Fibroblast of skin of abdomen (primary cell): Measurements from ENCODE around the gene CAPG.
"Not testable (repeated sequence)": the region's sequence is repeated elsewhere in the genome, so short reads cannot be mapped to it uniquely, and the experiment has no call there.

ENCODE experiments used
- DNase-seq: peaks from one replicate; pipeline ENCODE4 v3.0.0-alpha.2; 2013

Gene CAPG

DNA sequence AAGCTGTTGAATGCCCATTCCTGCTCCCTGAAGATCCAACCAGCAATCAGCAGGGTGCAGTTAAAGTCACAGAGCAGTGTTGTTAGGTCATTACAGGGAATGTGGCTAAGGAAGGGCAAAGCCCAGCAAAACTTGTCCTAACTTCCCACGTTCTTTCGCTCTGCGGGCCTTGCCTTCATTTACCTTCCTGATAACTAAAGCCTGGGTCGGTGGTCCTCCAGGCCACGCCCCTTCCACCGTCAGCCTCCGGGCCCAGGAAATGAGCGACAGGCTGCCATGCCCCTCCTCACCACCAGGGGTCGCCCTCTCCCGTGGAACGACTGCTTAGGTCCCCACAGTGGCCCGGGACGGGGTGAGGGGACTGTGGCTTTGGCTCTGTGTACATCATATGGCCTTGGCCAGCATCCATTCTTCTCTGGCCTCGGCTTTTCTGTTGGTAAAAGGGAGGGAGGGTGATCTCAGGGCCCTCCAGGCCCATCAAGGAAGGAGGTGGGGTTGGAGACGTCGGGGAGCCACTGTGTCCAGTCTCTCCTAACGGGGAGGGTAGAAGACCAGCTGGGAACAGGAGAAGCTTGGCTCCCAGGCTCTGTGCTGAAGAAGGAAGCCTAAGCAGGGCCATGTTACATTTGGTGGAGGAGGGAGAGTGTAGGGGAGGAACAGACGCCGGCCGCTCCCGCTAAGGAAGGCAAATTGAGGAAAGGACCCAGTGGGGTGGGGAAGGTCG, 10.5 kb upstream of the CAPG start:
- peak; percentile 82 for DNase-seq

DNA sequence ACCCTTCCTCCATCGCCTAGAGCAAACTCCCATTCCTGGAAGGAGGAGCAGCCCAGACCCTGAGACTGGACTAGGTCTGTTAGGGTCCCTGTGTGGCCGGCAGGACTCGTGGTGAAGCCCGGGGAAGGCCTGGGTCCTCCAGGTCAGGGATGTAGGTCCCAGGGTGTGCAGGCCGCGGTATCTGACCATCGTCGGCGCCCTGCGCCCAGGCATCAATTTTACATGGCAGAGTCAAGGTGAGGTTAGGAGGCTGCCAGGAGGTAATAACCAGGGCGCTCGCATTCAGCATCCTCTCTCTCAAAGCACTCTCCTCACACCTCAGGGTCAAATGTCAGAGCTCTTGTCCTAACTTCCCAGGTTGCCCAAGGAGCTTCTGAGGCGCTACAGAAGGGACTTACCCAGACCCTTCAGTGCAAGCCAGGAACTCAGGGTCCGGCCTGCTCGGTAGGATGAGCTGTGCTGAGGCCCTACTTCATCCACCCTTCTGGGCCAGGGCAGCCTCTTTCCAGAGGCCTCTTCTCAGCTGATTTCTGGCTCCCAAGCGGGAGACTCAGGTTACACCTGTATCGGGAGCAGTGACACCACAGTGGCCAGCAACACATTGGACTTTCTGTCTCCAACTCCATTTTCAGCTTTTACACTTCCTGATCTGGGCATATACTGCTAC, 9.0 kb upstream of the CAPG start:
- no peak for DNase-seq

DNA sequence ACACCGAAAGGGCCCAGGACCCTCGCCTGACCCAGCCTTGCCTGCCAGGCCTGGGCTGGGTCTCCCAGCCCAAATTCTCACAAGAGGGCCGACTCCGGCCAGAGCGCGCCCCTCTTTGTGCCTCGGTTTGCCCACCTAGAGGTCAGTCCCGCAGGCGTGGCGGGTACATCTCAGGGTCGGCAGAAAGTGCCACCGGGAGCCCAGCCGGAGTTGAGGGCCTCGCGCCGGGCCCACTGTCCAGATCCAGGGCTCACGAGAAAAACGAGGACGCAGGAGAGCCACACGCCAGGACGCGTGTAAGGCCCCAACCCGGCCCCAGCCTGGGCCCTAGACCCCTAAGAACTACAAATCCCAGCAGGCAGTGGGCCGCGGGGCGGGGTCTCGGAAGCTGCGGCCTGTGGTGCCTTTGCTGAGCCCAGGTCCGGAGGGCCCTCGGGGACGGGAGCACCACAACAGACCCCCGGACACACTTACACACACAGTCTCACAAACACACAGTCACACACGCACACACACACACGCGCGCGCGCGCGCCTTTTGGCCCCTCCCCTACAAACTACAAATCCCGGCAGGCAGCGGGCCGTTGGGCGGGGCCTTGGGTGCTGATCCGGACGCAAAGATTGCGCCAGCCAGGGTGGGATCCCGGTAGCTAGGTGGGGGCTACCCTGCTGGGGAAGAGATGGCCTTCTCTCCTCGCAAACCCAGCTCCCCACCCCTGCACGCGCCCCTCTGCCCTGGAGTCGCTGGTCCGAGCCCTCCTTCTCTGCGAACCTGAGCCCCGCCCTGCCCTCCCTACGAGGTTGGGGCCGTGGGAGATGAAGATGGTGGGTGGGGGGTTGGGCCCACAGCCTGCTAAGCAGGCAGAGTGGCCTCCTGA, 8.2 kb upstream of the CAPG start, which contains the start of gene SH2D6:
Gene SH2D6 (plus strand): TSS at position 583 of the 877 bp plus-strand sequence. CDS start 10,752 bp downstream, outside the sequence.
- DNase-seq, result peak; percentile 86

DNA sequence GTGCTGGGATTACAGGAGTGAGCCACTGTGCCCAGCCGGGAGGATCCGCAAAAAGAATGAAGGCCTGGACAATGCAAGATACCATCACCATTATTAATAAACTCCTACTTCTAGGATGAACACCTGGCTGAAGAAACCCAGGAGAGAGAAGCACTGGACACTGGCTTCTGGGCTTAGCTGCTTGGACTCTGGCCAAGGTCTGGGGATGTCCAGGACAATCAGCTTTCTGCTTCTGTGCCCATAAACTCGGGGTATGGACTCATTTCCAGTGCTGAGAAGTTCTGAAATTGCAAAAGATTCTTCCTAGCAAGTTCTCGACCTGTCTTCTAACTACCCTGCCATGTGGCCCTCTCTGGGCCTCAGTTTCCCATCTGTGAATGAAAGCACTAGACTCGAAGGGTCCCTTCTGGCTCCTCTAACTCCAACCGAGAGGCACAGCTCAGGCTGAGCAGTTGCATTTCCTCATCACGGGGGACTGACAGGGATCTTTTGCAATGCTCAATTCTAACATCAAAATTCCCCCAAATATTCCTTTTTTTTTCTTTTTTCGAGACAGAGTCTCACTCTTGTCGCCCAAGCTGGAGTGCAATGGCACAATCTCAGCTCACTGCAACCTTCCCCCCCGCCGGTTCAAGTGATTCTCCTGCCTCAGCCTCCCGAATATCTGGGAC, 5.9 kb upstream of the CAPG start:
- DNase-seq, result no peak

DNA sequence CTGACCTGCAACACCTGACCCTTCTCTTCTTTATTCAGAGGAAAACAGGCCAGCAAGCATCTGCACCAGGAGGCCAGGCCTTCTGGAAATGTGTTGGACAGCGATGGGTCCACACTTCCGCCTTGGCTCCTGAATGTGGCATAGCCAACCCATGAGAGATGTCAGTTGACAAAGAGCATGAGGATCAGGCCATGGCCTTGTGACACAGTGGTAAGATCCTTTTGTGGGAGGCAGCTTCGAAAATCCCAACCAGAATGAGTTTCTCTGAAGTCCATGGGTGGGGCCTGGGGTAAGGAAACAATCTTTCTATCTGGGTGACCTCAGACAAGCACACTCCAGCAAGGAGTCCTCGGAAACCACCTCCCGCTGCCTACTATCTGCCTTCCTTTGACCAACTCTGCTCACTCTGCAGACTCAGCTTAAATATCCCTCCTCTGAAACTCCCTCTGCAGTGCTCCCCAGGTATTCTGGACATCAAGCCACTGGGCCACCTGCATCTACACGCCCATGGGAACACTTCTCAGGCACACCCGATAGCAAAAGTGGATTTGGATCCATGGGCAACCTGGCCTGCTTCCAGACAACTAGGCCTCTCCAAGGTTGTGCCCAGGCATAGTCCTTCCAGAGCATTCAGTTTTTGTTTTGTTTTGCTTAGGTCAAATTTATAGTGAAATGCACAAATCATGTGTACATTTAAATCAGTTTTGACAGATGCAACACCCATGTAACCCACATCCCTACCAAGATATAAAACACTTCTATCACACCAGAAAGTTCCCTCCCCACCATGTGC, 4.8 kb upstream of the CAPG start:
- no peak for DNase-seq

DNA sequence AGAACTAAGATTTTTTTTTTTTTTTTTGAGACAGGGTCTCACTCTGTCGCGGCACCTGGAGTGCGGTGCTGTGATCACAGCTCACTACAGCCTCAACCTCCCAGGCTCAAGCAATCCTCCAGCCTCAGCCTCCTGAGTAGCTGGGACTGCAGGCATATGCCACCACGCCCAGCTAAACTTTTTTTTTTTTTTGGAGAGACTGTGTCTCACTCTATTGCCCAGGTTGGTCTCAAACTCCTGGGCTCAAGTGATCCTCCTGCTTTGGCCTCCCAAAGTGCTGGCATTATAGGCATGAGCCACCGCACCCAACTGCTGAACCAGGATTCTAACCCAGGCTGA, 4.2 kb upstream of the CAPG start:
- DNase-seq, result not testable (repeated sequence)

DNA sequence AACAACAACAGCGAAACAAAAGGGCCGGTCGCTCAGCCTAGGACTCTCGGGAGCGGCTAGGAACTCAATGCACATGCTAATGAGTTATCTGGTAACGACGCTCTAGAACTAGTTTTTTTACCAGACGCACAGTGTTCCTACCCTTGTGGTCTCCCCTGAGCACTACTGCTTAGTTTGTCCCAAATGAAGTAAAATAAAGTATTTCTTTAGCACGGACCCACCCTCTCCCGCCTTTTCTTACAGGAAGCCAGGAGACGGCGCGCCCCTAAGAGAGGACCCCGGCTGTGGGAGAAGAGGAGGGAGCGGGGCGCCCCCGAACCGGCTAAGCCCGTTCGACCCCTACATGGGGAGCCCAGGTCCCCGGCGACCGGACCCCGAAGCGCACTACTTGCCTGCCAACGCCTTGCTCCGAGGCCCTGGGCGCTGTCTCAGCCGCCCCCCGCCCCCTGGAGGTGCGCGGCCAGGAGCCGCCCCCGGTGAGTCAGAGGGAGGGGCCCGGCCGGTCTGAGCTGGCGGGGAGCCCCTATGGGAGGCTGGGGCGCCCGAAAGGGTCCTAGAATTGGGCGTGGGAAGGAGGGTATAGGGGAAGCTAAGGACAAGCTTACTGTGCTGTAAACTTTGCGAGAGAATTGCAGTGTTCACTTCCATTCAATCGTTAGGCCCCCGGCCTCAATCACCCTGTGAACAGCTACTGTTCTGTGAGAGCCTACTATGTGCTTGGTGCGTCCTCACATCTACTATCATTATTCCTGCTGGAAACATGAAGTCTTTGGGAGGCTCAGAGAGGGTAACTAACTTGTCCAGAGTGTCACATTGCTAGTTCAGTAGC, 3.6 kb upstream of the CAPG start:
- peak; percentile 59 for DNase-seq

DNA sequence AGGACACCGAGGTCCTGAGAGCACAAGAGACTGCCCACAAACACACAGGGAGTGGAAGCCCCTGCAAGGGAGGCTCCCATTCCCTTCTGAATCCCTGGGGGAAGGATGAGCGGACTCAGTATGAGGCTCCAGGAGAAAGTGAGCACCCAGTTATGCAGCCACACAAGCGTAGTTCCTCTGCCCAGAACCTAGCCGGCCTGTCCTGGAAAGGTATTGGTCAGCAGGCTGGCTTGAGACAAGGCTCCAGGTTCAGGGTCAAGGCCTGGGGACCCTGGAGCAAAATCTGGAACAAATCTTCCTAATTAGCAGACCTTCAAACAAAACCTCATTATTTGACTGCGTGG, 1.2 kb upstream of the CAPG start:
- no peak for DNase-seq

DNA sequence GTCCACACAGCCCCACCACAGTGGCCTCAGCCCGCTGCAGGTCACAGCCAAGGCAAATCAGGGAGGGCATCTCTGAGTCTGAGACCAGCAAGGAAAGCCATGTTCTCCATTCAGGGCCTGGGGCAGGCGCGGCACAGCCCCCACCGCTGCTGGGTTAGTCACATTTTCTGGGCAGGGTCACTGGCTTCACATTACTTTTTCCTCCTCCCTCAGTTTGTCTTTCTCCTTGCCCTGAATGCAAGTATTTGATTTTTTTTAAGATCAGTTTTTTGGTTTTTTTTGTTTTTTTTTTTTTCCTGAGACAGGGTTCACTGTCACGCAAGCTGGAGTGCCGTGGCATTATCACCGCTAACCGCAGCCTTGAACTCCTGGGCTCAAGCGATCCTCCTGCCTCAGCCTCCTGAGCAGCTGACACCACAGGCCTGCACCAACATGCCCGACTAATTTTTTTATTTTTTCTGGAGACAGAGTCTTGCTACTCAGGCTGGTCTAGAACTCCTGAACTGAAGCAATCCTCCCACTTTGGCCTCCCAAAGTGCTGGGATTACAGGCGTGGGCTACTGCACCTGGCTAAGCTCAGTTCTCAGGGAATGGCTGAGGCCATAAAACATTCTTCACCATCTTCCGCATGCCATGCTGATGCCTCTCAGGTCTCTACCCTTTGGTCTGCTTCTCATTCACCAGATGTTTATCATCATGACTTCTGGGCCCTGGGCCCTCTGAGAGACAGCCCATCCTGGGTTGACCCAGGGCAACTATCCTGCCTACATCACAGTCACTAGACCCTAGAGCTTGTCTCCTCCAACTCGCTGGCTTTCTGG, 628 bp upstream of the CAPG start:
- DNase-seq, result no peak

DNA sequence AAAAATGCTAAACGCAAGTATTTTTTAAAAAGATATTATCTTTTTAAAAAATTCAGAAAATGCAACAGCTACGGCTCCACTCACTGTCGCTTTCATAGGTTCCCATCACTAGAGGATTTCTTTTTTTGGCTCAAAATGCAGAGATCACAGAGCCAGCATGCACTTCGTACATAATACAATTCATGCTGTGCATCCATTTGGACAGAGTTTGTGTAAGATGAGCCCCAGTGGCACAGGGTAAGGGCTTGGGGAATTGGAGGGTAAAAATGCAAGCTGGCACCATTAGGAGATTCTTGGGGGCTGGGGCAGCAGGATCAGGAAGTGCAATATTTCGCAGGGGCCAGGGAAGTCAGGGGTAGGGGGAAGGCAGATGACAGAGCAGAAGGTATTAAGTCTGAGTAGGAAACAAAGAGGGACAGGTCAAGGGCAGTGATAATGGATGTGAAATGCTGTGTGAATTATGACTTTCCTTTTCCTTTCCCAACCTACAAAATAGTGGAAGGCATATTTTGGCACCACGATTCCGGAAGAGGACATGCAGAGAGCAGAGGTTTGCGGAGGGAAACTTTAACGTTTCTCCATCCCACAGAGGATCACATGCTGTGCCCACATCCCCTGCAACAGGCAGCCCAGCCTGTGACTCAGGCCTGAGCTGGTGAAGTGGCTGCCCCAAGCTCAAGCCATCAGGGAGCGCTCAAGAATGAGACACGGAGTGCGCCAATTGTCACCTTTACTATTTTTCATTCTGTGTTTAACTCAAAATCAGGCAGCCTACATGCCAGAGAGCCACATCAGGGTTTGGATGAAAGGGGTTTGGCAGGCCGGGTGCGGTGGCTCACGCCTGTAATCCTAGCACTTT, 4.7 kb downstream of the CAPG start:
- DNase-seq, result peak; percentile 29

DNA sequence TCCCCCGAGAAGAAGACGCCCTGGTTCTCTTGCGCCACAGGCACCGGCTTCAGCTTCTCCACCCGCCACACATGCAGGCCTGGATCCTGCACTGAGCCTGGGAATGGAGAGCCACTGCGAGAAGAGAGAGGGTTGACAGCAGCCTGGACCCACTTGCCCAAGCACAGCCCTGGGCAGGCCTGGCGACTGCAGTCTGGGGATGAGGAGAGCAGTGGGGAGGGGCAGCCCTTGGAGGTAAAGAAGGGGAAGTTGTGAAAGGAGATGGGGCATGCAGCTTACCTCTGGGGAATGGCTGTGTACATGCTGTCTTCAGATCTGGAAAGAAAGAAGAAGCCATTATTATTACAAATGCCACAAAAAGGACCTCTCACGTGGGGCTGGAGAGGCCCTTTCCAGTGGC, 8.3 kb downstream of the CAPG start:
- no peak for DNase-seq

DNA sequence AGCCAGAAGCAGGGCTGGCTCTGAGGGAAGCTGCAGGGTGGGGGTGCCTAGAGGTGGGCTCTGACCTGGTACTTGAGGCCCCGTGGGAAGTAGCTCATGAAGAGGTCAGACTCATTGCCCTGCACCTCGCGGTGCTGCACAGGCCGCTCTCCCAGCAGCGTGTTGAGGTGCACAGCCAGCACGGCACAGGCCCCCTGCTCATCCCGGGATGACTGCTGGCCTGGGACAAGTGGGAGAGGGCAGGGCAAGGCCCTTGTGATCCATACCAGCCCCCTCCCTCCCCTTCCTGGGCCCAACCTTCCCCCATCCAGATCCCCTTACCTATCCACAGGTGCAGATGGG, 8.7 kb downstream of the CAPG start:
- DNase-seq, result no peak

DNA sequence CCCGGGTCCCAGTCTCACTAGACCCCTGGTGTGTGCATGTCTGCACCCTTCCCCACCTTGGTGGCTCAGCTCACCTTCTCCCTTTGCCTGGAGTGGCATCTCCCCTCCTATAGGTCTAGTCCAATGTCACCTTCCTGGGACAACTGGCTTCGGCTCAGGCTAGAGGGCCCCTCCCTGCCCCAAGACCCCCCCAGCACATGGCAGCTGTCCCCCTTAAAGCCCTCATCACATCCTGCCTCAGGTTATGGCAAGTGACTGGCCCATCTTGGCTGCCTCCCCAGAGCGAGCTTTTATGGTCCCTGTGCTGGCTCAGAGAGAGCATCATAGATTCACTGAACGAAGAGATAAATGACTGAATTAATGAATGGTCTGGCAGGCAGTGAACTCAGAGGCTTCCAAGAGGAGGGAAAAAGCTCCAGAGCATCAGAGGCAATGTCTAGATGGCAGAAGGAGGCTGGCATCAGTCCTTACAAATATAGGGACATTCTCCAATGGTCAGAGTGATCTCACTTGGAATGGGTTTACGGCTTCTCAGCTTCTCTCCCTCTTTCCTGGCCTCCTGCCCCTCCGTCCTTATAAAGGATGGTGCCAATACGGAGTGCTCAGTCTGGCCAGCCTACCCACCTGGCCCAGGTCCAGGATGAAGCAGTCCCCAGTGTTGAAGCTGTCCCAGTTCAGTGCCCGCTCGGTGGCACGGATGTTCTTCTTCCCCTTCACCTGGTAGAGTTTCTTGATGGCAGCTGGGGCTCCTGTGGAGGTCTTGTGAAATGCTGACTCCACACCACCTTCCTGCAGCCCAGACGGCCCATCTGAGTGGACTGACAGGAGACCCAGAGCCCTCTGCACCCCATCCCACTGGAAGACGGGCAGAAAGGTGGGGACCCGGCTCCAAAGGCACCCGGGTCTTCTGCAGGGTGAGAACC, 9.4 kb downstream of the CAPG start:
- DNase-seq, result no peak

DNA sequence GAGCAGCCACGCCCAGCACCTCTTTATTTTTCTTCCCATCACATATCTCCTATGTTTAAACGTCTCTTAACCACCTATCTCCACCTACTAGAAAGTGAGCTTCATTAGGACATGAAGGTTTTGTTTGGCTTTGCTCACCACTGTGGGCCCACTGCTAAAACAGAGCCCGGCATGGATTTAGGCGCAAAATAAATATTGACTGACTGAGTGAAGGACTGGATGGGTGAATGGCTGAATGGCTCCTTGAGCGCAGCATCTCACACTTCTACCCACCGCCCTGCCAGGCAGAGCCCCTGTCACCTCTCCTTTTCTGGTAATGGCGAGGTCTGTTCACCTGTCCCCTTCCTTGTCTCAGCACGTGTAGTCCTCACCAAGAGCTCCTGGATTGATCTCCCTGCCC, 10.1 kb downstream of the CAPG start:
- DNase-seq, result no peak

DNA sequence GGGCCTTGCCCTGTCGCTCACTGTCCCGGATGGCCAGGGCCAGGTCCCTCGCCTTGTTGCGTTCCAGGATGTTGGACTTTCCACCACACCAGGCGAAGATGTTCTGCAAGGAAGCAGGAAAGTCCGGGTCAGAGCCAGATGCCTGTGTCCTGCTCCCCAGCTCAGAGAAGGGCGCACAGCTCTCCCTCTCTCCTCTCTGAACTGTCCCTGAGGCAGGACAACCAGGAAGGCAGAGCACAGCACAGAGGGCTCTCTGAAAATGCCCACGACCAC, 11.0 kb downstream of the CAPG start:
- no peak for DNase-seq

DNA sequence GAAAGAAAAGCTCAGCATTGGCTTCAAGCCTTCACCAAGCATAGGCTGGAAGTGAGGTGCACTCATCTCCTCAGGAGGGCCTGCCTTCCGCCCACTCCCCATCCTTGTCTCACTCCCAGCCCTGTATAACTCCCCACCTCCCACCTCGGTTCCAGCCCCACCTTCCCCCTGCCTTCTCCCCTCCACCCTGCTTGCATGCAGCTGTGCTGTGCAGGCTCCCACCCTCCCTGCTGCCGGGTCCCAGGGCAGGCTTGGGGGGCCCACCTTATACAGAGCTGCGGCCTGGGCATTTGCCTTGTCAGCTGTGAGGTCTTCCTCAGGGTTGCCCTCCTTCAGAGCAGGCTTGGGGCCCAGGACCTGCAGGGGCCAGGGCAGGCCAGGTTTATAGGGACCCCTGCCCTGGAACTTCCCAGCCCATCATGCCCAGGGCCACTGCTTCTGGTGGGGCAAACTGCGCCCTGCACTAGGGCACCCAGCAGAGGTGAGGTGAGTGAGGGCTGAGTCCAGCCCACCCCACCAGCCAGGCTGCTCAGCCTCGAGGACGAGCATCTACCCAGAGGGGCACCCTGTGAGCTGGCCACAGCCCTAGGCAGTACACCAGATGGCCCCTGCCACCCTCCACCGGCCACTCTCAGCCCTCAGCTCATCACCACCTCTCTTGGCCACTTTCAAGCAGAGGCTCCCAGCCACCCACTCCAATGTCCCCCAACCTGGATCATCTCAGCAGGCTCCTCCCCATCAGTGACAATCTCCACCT, 11.6 kb downstream of the CAPG start:
- DNase-seq, result no peak

DNA sequence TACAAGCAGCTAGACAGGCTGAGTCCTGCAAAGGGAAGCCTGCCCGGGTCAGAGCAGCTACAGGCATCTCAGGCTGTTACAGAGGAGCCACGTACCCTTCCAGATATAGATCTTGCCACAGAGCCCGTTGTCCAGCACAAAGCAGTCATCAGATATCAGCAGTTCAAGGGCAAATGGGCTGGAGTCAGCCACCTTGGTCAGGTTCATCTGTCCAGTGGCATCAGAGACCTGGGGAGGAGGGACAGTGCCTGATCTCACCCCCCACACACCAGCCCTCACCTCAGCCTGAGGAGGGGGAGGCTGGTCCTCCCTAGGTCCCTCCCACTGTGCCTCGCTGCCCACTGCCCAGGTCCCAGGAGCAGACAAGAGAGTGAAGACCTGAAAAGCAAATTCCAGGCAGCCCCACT, 12.2 kb downstream of the CAPG start:
- no peak for DNase-seq
